NK-92 (cell line): ENCODE results near the gene KRT72.

ENCODE experiments used
- DNase-seq: peaks from one replicate; lab custom pipeline; 2025; ENCODE audit not compliant: unreplicated experiment; lab: John Stamatoyannopoulos, UW

The KRT72 gene

GRCh38 chr12:52630599-52631200 lies 29.4 kb upstream of the KRT72 start:
- no peak for DNase-seq

GRCh38 chr12:52630008-52630500 lies 28.8 kb upstream of the KRT72 start:
- DNase-seq, result no peak

- DNase-seq, result no peak
These were observed 28.2 kb upstream of the KRT72 start for GRCh38 chr12:52629281-52630007.

GRCh38 chr12:52628841-52629240 lies 27.6 kb upstream of the KRT72 start:
- DNase-seq, result no peak

GRCh38 chr12:52628111-52628507 lies 26.8 kb upstream of the KRT72 start:
- DNase-seq, result no peak

GRCh38 chr12:52627395-52628110 lies 26.3 kb upstream of the KRT72 start:
- DNase-seq, result no peak

- DNase-seq, result no peak
These were observed 21.1 kb upstream of the KRT72 start for GRCh38 chr12:52622349-52622748.

GRCh38 chr12:52618866-52619265 lies 17.6 kb upstream of the KRT72 start:
- no peak for DNase-seq

- no peak for DNase-seq
These were observed 17.0 kb upstream of the KRT72 start, which contains the start of gene KRT73 for GRCh38 chr12:52618216-52618615. Gene KRT73, minus strand, starts transcription at chr12:52618559. Its CDS starts 35 bp downstream, at chr12:52618524.

- no peak for DNase-seq
These were observed 16.1 kb upstream of the KRT72 start for GRCh38 chr12:52617403-52617785.

- no peak for DNase-seq
These were observed 15.6 kb upstream of the KRT72 start for GRCh38 chr12:52616680-52617402.

- DNase-seq, result no peak
These were observed 14.6 kb upstream of the KRT72 start for GRCh38 chr12:52615912-52616311.

- DNase-seq, result no peak
These were observed 14.1 kb upstream of the KRT72 start for GRCh38 chr12:52615208-52615868.

GRCh38 chr12:52614381-52615207 lies 13.3 kb upstream of the KRT72 start:
- no peak for DNase-seq

- DNase-seq, result no peak
These were observed 12.2 kb upstream of the KRT72 start for GRCh38 chr12:52613384-52614030.

- no peak for DNase-seq
These were observed 11.4 kb upstream of the KRT72 start for GRCh38 chr12:52612431-52613383.

- no peak for DNase-seq
These were observed 9.8 kb upstream of the KRT72 start for GRCh38 chr12:52611080-52611468.
